ENCODE measurements around the gene CSNK2A3.

- TF ChIP-seq CTCF (IDR thresholded peaks at IDR 0.05) (no peak), POLR2A (IDR thresholded peaks at IDR 0.05) (no peak)
Measured at GRCh38 chr11:11313902-11314692, 39.0 kb downstream of the CSNK2A3 start.

Measured in uterus (tissue), 2 donors.